Large intestine (tissue), 3 donors: ENCODE measurements around the gene NID2. TPM values are rescaled to one million over a fixed set of nuclear protein-coding genes. Genes with fewer than 3 reads are reported as not detected.

ENCODE experiments used
- DNase-seq, 2 donors: peaks; one replicate each; pipeline versions ENCODE4 v3.0.0 to v3.0.0-alpha.2; 2013
- H3K27ac ChIP-seq: one replicate; pipeline ENCODE4 v1.5.1; 2013; ENCODE audit warnings: low read length
- H3K27me3 ChIP-seq: 2 replicates; pipeline ENCODE4 v1.6.1; 2013; ENCODE audit warnings: low read length; ENCODE audit not compliant: control insufficient read depth, insufficient read depth
- H3K36me3 ChIP-seq: 2 replicates; pipeline ENCODE4 v1.6.1; 2013; ENCODE audit warnings: low read length; ENCODE audit not compliant: control insufficient read depth, insufficient read depth
- H3K4me1 ChIP-seq: one replicate; pipeline ENCODE4 v1.6.1; 2013; ENCODE audit warnings: low read length; ENCODE audit not compliant: control insufficient read depth, insufficient read depth
- H3K4me3 ChIP-seq: one replicate; pipeline ENCODE4 v1.5.1; 2013; ENCODE audit warnings: low read length
- H3K9me3 ChIP-seq: one replicate; pipeline ENCODE4 v1.6.1; 2013; ENCODE audit warnings: mild to moderate bottlenecking, low read depth, low read length, moderate library complexity; ENCODE audit not compliant: control insufficient read depth
- WGBS: methylation state at CpG from one replicate; pipeline ENCODE4 v1.1.5; 2013; ENCODE audit warnings: low lambda C conversion rate; ENCODE audit not compliant: insufficient coverage; 5-methylcytosine and 5-hydroxymethylcytosine counted together
- polyA plus RNA-seq: library from polyadenylated mRNA; unstranded; fragments of 120-200 nt; gene quantifications from one replicate; pipeline ENCODE4 v1.2.1, GENCODE V29; 2013

Gene NID2
- polyA plus RNA-seq, 1 donor: 21.1 TPM

DNA sequence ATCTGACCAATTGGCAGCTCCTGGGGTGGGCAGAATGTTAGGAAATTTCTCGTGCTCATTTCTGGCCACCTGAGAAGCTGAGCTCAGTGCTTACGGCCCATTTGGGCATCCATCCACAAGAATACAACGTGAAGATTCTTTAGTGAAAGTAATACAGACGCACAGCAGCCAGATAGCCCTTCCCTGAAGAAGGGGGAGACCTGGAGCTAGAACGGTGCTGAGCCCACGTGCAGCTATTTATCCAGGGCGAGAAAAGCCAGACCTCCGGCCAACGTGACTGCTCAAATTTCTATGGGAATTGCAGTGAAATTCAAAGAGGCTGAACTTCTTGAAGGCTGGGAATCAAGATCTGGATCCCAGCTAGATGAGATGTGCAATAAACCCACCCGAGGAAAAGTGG is 20.7 kb downstream of the NID2 start:
- H3K27me3 ChIP-seq: no peaks in the 10 kb centered on the region
- H3K4me3 ChIP-seq: no peak overlapping the region
- WGBS: no CpG with 5 or more reads among the region's 10 CpGs
- no peaks in the 10 kb centered on the region for H3K36me3 ChIP-seq
- no peaks in the 10 kb centered on the region for H3K9me3 ChIP-seq
- H3K27ac ChIP-seq: no peak overlapping the region
- no peak for DNase-seq
- H3K4me1 ChIP-seq: peaks cover 7% of the 10 kb centered on the region

DNA sequence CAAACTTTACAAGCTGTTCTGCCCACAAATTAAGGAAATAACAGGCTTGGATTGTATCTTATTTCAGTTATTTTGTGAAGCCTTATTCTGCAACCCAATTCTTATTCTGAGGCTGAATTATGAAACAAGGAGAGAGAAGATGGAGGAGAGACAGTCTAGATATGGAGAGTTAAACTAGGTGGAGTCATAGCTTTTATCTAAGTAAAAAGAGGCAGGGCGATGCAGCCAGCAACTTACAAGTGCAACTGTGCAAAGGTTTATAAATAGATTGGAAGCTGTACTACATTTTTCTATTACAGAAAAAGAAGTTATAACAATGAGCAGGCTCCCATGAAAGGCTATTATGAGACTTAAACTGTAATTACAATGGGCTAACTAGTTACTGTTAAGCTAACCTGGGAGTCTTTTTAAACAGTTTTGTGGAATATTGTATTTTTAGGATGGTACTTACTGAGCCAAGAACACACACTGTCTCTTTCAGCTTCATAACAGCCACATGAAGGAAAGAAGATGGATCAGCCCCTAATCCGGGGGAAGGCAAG is 22.4 kb downstream of the NID2 start:
- no peaks in the 10 kb centered on the region for H3K36me3 ChIP-seq
- no CpG with 5 or more reads among the region's 2 CpGs for WGBS
- H3K9me3 ChIP-seq: no peaks in the 10 kb centered on the region
- no peaks in the 10 kb centered on the region for H3K27me3 ChIP-seq
- no peak overlapping the region for H3K27ac ChIP-seq
- DNase-seq: no peak
- no peak overlapping the region for H3K4me3 ChIP-seq
- peaks cover 7% of the 10 kb centered on the region for H3K4me1 ChIP-seq

DNA sequence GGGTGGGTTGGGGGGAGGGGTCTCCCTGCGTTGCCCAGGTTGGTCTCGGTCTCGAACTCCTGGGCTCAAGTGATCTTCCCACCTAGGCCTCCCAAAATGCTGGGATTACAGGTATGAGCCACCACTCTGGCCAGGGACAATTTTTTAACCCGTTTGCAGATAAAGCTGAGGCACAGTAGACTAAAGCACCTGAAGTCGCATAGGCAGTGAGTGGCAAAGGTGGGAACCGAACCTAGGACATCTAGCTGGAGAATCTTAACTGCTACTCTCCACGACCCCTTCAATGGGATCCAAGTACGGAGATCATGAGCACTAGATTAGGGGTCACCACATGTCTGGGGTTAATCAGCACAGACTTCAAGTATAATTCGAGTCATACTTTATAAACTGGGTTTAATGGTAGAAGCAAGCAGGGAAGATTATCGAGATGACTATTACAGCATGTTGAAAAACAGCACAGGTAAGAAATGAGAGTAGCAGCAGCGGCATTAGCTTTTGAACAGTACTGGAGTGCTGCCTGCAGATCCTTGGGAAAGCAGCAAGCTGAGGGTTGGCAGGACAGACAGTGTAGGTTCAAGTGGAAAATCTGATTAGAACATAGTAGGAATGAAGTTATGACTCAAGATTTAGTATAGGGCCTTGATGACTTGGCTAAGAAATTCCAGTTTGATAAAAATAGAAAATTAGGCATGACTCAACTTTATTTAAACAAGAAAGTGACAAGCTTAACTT is 23.9 kb downstream of the NID2 start:
- Histone ChIP-seq H3K27ac (no peak overlapping the region), H3K36me3 (no peaks in the 10 kb centered on the region), H3K9me3 (no peaks in the 10 kb centered on the region), H3K4me3 (no peak overlapping the region), H3K27me3 (no peaks in the 10 kb centered on the region), H3K4me1 (peaks cover 2% of the 10 kb centered on the region)
- 100% methylated on average over 3 of the region's 11 CpGs for WGBS
- no peak for DNase-seq

DNA sequence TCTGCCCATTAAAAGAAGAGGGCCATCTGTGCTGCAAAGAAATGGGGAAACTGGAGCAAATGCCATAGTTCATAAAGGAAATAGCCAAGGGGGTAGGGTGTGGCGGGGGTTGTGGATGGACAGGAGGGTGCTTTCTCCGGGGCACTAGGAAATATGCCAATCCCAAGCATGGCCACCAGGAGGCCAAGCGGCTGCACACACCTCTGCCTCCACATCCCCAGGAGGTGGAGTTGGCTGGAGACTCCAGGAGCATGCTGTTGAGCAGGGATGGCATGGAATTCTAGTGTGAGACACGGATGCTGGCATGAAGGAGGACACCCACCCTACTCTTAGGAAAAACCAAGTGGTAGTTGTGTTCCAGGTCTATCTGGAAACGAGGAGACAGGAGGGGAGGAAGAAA is 25.2 kb downstream of the NID2 start:
- H3K27ac ChIP-seq: no peak overlapping the region

DNA sequence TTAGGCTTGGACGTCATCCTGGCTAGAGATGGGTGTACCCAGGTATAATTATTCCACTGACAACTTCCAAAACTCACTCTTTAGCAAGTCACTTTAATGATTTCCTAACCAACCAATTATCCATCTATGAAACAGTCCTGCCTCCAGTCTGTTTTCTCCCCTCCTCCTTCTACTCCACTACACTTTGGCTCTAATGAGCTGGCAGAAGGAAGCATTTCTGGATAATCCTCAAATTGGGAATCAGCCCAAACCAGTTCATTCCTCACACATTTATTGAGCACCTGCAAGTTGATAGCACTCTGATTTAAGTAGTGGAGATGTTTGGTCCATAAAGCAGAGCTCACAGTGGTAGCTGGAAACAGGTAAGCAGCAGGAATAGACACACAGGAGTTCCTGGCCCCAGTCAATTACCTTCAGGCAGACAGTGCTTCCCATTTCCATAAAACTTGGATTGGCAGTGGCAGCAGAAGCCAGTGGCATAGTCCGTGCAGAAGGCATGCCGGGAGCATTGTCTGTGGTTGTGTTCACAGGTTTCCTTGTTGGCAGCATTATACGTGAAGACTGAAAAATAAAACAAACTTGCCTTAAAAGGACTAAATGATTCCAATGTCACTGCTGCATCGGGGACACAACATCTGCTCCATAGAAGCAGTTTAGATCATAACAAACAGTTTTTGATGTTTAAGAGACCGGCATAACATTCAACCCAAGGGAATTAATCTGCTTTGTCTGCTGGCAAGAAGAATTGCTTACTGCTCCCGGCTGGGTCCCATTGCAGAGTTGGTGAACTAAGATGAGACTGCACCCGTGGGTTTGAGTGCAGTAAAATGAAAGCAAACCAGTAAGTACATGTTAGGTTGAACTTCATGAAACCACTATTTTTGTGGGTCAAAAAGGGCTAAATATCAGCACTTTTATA is 26.2 kb downstream of the NID2 start:
- 90% methylated on average over 2 of the region's 8 CpGs for WGBS
- no peak overlapping the region for H3K27ac ChIP-seq

More for the DNA sequence above, 25.2 kb downstream of the NID2 start:
- Histone ChIP-seq H3K9me3 (no peaks in the 10 kb centered on the region), H3K4me1 (no peaks in the 10 kb centered on the region), H3K4me3 (no peak overlapping the region), H3K36me3 (peaks cover 1% of the 10 kb centered on the region), H3K27me3 (no peaks in the 10 kb centered on the region)
- DNase-seq: no peak
- 83% methylated on average over 1 of the region's 5 CpGs for WGBS

DNA sequence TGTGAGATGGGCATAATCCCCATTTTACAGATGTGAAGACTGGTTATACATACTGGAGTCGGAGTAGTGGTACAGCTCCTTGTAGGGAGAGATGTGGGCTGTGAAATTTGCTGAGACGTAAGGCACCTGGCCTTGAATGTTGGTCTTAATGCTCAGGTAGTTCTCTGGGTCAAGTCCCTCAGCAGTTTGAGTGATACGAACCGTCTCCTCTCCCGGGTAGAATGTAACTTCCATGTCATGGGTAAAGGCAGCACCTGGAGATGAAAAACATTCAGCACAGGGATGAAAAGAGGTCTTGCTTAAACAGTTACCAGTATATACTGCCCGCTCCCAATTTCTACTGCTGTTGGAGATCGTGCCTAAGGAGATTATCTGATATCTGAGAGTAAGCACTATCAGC is 28.3 kb downstream of the NID2 start:
- H3K4me1 ChIP-seq: no peaks in the 10 kb centered on the region
- H3K4me3 ChIP-seq: no peak overlapping the region
- H3K9me3 ChIP-seq: no peaks in the 10 kb centered on the region
- no peak for DNase-seq
- H3K36me3 ChIP-seq: peaks cover 2% of the 10 kb centered on the region
- H3K27me3 ChIP-seq: no peaks in the 10 kb centered on the region
- H3K27ac ChIP-seq: no peak overlapping the region
- no CpG with 5 or more reads among the region's 7 CpGs for WGBS

More for the DNA sequence above, 26.2 kb downstream of the NID2 start:
- no peak for DNase-seq
- Histone ChIP-seq H3K4me1 (no peaks in the 10 kb centered on the region), H3K4me3 (no peak overlapping the region), H3K27me3 (no peaks in the 10 kb centered on the region), H3K36me3 (peaks cover 2% of the 10 kb centered on the region), H3K9me3 (no peaks in the 10 kb centered on the region)

DNA sequence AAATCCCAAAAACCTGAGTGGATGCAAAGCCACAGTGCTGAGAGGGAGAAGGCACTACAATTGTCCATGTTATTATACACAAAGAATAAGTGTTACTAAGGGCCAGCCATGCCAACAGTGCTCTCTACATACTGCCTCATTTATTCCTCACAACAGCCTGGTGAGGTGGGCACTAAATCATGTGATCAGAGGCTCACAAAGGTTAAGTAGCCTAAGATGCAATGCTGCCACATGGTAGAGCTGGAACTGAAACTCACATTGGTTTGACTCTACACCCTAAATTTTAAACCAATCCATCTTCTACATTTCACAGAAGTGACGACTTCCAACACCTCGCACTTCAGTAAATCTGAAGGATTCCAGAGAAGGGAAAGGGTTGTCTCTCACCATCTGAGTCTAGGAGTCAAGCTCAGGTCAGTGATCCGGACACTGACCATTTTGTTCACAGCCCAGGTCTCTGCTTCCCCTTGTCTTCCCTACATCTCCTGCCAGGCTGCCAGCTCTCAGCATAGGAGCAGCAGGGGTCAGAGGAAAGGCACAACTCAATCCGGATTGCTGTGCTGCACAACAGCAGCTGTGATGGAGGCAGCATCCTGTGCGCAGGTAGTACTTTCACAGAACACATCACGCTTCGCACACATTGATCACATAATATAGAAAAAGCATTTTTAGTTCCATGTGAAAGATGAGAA is 29.6 kb downstream of the NID2 start:
- DNase-seq: no peak
- Histone ChIP-seq H3K4me1 (no peaks in the 10 kb centered on the region), H3K9me3 (no peaks in the 10 kb centered on the region), H3K27ac (no peak overlapping the region), H3K36me3 (peaks cover 2% of the 10 kb centered on the region), H3K4me3 (no peak overlapping the region), H3K27me3 (no peaks in the 10 kb centered on the region)
- WGBS: 82% methylated on average over 2 of the region's 7 CpGs

DNA sequence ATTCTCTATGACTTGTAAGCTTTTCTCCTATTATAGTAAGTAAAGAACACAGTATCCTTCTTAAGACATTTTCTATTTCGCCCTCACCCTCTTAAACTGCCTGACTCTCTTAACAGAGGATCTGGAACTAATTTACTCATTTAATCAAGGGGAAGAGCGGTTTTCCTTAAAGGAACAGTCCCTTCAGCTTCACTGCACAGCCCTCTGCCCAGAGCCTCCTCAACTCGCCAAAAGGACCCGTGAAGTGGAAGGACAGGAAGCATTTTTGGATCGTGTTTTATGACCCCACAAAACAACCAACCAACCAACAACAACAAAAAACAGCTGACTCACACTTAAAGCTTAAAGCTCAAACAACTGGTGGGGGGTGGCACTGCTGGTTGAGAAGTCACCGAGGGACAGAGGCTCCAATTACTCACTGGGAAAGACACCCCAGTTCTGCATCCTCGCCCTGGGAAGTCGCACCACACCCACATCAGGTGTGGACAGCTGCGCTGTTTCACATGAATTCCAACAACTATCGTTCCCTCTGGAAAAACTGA is 35.7 kb downstream of the NID2 start:
- Histone ChIP-seq H3K27ac (no peak overlapping the region), H3K9me3 (no peaks in the 10 kb centered on the region), H3K4me3 (no peak overlapping the region), H3K36me3 (no peaks in the 10 kb centered on the region), H3K27me3 (no peaks in the 10 kb centered on the region), H3K4me1 (no peaks in the 10 kb centered on the region)
- no CpG with 5 or more reads among the region's 10 CpGs for WGBS
- no peak for DNase-seq

DNA sequence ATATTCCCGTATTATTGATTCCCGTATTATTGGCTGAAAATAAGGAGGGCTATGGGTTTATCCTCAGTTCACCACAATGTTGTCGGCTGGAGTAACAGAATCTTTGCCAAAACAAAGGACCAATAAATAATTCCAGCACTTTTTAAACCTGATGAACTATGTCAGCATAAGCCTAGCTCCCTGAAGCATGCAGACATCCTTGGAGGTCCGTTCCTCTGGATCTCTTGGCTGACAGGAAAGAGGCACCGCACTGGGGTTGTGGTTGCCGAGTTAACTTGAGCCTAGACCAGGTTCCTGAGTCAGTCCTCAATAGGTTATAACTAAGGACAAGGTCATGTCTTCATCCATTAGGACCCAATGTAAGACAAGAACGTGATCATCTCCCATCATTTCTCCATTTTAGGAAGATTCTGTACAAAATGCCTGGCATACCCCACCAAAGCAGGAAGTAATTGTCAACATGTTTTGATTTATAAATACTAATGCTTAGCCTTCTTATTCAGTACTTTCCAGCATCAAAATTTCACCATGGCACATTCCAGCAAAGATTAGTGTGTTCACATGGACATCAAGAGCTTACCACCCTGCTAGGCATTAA is 36.6 kb downstream of the NID2 start:
- H3K27me3 ChIP-seq: no peaks in the 10 kb centered on the region
- H3K4me1 ChIP-seq: no peaks in the 10 kb centered on the region
- DNase-seq: no peak
- no peaks in the 10 kb centered on the region for H3K36me3 ChIP-seq
- no peaks in the 10 kb centered on the region for H3K9me3 ChIP-seq
- no peak overlapping the region for H3K27ac ChIP-seq
- H3K4me3 ChIP-seq: no peak overlapping the region
- WGBS: 75% methylated on average over 1 of the region's 7 CpGs
